HG02885 (cell line): ENCODE data around the gene ENOX1.

Source experiments
- ATAC-seq: cut with Tn5 transposase; IDR thresholded peaks from one replicate; pipeline ENCODE4 v1.9.1; 2021; ENCODE audit warnings: mild to moderate bottlenecking; ENCODE audit not compliant: unreplicated experiment, poor library complexity

Gene ENOX1

DNA sequence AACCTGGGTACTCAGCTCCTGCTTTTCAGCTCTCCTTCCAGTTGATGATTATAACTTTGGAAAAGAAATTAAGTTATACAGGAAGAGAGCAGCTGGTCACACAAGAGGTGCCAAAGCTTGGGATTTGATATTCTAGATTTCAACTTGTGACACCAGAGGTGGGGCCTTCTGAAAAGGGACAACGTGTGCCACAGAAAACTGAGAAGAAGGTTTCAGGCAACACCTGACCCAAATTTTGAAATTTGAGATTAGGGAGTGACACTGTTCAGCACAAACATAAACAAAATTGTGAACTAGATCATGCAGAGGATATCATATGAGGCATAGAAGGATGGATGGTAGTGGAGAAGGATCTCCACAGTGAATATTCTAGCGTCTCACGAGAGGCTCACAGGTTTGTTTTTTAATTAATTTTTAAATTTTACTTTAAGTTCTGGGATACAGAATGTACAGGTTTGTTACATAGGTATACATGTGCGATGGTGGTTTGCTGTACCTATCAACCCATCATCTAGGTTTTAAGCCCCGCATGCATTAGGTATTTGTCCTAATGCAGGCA is 379.7 kb downstream of the ENOX1 start:
- ATAC-seq = no peak

DNA sequence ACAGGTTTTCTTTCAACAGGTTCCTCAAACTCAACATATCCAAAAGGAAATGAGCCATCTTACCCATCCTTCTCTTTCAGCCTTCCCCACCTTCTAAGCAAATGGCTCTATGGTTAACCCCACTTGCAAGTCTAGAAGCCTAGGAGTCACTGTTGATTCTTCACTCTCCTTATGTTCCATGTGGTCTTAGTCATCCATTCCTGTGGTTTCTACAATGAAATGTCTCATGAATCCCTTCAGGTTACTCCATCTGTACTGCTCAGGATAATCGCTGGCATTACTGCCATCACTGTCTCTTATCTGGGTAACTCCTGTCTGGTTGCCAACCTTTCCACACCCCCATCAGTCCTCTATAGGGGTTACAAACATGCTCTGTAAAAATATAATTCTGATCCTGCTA is 381.3 kb downstream of the ENOX1 start:
- ATAC-seq = no peak

DNA sequence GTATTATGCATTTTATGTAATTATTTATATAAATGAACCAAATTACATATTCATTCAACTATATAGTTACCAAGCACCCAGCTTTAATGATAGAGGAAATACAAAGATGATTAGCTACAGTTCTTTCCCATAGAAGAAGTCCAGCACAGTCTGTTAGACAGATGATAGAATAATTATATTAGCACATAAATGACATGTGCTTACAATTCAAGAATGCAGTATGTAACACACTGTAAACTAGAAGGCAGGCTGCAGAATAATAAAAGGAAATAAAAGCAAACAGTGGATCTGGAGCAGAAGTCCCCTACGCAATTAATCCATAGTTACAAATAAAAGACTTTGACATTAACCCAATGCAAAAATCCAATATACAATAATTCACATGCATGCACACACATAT is 384.4 kb downstream of the ENOX1 start:
- no peak for ATAC-seq

DNA sequence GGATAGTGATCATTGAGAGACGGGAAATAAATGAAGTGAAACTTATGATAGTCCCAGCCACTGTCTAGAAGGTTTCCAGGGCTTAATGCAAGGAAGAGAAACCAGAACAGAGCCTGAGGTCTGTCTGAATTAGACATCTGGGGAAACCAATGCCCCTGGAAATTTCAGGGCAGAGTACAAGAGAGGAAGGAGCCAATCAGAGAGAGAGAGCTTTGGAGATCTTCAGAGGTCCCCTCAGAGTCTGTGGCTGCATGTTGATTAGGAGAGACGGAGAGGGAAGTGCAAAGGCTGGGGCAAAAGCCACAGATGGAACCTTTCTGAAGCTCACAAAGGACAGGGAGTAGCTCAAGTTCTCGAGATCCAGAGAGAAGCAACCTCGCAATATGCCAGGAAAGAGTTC is 385.4 kb downstream of the ENOX1 start:
- no peak for ATAC-seq

DNA sequence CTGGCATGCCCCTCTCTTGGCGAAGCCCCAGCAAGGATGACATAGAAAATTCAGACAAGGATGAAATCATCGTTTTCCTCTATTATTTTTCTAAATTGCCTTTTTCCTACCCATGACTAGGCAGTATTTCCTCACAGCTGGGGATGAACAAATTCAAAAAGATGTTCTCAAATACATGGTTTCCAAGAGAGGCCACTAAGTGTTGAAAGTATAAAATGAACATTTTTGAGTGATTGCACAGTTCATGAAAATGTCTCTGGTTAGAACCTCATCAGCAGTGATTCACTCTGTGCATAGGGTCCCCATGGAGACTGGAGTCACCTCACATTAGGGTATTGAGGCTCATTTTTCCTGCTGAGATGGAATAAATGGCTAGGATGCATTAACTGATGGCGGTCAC is 389.7 kb downstream of the ENOX1 start:
- no peak for ATAC-seq

DNA sequence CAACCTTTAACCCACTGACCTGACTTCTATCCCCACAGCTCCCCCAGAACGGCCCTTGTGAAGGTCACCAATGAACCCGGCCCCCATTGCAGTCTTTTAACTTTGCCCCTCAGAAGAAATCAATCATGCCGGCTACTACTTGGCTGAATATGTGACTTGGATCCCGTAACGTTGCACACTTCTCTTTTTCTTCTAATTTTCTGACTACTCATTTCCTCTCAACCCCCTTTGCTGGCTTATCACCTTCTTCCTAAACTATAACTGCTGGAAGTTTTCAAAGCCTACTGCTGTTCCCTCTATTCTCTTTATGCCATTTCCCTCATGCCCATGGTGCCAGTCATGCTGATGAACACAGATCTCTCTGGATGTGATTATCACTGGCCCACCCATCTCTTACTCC is 395.7 kb downstream of the ENOX1 start:
- peak; percentile 21 for ATAC-seq

DNA sequence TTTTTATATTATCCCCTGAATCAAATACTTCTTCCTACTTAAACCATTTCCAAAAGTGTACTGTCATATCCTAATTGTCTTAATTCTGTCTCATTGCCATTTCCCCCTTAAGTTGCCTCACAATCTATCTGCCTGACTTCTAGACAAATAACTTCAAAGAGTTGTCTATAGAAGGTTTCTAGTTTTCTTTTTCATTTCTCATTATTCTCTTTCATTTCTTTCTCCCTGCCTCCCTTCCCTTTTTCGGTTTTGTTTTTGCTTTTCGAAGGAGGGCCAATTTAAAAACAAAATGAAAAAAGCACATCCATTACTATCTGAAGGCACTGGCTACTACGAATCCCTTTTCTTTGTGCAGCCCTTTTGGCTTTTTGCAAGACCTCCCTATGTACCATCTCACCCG is 396.2 kb downstream of the ENOX1 start:
- peak; percentile 69 for ATAC-seq

DNA sequence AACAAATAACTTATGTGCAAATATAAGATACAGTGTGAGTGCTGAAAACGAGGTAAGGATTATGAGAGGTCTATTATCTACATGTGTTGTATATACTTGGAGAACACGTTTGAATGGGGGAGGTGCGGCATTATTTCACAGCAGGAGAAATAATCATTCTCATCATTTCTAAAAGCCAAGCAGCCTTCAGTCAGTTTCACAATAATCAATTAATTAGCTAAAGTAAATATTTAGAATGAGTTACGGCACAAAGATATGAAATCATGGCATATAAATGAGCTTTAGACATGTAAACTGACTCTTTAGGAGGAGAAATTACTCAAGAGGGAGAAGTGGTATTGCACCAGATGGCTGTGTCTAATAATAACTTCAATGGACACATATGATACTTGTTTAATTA is 396.8 kb downstream of the ENOX1 start:
- ATAC-seq = peak; percentile 14

DNA sequence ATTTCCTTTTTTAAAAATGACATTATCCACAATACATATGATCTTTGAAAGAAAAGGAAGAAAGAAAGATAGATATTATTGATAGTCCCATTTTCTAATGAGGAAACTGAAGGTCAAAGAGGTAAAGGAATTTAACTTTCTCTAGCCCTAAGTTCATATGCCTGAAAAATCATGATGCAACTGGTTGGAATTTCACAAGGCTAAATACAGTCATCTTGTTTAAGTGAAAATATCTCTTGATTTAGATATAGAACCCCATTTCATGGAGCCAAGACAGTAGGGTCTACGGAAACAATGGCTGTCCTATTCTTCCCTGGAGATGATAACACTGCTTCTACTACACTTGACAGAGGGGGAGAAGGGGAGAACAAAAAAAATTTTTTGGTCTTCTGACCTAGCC is 397.2 kb downstream of the ENOX1 start:
- no peak for ATAC-seq

DNA sequence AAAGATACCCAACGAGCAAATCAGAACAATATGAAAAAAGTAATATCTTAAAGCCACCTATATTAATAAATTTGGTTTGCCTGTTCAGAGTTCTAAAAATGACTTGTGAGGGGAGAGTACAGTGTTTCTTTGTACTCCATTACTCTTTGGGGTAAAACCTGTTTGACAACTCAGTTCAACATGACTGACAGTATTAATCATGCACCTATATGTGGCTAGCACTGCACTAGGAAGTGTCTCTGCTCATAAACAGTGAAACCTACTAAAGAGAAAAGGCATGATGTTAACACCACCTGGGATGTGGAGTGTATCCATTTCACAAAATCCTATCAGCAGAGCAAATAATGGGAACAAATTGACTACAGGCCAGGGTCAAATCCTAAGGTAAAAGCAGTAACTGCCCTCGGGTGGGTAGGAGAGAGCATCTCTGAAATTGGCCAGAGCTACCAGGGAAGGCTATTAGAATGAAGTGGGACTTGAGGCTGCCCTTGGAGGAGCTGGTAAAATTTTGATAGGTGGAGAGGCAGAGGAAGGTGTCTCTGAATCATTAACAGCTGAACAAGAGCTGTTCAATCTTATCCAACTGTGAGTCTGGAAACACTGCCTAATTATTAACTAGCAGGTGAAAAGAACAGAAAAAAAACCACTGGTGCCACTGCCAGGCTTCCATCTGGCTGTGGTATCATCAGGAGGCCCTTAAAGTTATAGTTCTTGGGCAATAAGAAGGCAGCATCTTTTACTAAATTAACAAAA is 398.3 kb downstream of the ENOX1 start:
- ATAC-seq = peak; percentile 36

DNA sequence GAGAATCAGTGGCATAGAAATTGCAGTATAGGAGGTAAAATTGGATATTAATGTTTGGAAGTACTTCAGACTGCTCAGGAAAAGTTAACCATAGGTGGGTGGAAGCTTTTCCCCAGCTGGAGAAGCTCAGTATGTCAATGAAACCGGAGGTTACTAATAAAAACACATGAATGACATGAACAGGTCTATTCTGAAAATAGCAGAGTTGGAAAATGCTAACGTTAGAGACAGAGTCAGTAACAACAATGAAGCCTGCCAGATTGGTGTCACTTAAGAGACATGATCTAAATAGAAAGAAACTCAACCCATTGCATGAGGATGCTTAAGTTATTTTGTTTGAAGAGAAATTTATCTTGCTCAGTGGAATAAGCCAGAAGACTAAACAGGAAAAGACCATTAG is 398.9 kb downstream of the ENOX1 start:
- ATAC-seq = no peak

DNA sequence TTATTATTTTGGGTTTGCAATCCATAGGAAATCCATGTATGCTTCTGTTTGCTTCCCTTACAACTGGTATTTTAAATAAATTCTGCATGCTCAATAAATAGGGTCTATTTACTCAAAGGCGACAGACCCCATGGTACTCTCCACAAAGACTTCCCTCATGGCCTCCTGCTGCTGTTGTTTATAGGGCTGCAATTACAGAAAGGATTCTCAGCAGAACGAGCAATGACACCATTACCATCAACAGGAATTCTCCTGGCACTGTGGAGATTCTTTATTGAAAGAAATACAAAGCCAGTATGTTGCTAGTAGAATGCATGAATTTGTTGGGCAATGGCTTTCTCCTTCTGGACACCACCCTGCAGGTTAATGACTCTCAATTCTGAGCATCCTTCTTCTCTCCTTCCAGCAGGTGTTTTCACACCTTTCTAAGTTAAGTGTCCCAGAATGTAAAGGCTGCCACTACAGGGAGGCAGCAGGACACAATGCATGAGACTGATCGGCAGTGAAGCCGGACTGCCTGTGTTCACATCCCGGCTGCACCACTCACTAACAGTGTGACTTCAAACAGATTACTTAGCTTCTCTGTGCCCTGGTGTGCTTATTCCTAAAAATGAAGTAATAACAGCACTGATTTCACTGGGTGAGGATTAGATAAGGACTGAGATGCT is 403.1 kb downstream of the ENOX1 start:
- no peak for ATAC-seq

DNA sequence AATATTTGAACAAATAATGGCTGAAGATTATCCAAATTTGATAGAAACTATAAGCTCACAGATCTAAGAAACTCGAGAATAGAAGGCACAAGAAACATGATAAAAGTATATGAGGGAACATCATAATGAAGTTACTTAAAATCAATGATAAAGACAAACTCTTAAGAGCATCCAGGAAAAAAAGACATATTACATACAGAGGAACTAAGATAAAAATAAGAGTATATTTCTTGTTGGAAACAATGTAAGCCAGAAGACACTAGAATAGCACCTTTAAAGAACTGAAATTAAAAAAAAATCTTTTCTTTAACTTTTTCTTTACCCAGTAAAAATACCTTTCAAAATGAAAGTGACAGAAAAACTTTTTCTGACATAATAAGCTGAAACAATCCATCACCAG is 407.0 kb downstream of the ENOX1 start:
- no peak for ATAC-seq

DNA sequence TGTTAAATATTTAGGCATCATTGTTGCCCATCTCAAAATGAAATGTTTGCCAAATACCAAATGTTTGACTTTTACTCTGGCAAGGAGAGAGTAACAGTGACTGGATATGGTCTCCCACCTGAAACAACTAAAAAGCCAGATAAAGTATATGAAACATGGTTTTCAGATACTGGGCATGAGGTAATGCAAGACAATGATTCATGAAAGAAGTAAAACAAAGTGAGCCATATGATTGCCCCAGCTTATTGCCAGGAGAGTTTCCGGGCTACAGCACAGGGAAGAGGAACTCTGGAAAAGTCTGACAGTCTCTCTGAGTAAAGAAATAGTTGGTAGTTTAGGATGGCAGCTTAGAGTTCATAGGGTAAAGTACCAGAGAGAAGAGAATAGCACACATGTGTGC is 408.8 kb downstream of the ENOX1 start:
- ATAC-seq = no peak

DNA sequence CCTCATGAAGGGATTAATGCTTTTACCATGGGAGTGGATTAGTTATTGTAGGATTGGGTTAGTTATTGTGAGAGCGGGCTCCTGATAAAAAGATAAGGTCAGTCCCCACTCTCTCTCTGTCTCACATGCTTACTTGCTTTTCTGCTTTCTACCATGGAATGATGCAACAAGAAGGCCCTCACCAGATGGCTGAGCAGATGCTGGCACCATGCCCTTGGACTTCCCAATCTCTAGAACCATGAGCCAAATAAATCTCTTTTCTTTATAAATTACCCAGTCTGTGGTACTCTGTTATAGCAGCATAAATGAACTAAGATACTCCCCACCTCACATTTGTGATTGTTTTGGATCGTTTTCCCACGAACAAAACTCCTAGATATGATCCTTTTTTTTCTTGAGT is 409.6 kb downstream of the ENOX1 start:
- ATAC-seq = no peak

DNA sequence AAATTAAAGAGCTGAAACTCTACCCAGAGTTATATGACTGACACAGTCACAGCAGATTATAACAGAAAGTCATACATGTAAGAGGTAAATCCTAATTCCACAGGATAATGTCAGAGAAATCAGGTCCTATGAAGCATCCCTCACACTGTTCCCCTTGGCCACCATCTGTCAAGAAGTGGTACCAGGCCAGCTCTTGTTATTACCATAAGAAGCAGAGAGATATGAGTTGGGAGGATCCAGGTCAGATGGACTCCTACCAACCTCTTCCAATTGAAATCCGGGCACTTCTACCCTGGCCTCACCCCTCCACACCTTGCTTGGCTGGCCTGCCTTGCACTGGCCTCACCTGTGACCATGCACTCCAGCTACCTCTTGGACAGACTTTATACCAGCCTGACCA is 410.2 kb downstream of the ENOX1 start:
- ATAC-seq = no peak

DNA sequence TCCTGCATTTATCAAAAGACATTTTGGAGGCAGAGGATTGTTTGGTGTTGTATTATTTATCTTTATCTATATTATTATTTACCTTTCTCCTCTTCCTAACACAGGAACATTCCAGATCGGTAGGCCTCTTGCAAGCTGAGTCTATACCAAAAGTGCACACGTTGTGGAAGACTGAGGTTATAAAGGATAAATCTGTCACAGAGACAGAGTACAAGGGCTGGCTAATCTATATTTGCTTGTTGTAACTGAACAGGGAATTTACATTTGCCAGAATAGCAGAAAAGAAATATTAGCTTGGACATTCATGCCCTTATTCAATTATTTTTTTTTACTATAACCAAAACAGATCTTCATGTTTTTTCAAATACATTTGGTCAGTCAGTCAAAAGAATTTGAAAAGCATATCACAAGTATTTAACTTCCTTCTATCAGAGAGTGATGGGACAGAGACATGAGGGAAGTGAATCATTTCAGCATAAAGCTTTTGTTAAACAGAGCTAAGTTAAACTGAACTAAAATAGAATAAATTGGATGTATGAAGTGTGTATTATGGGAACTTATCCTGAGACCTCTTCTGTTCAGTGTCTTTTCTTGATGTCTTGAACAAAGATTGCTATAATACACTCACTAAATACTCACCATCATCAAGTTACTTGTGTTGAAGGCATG is 410.8 kb downstream of the ENOX1 start:
- no peak for ATAC-seq

DNA sequence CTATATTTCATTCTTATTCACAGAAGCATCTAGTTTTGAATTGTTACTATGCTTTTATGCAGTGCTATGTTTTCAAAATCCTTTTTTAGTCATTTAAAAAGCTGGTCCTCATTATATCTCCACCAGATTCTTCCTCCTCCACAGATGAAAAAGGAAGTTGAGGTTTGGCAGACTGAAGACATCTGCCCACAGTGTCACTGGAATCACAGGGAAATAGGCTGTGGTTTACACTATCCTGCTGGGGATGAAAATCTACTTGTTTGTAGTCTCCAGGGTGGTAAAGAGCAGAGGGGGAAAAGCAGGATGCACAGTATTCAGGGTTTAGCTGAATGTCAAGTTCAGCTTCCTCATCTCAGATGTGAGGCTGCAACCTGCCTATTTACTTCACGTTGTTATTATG is 412.2 kb downstream of the ENOX1 start:
- ATAC-seq = no peak

DNA sequence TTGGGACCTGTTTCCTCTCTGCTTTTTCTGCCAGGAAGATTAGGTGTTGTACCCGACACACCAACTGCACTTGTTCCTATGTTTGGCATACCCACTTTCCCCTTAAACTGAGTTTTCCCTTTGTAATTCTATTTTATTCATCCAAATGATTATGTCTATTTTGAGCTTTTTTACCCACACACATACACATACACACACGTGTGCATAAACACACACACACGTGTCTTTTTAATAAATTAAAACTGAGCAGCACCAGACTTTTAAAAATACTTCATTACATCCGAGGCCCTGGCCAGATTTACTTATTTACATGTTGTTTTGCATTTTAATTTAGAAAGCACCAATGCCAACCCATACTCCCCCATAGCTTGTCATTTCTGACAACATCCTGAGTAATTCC is 413.4 kb downstream of the ENOX1 start:
- ATAC-seq = no peak

DNA sequence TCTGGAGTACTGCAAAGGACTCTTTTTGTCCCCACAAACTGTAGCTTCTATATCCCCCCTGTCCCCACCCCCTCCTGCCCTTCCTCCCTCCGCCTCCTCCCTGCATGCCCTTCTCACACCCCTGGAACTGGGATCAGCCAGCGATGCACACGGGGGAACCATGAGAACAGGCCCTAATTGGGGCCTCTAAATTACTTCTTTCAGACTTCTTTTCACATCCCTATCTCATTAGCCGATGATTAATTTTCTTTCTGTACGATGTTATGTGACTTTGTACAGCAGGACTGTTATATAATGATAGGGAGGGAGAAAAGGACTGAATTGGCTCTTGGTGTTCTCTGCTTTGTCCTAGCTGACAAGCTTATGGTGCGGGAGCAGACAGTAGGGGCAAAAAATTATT is 415.9 kb downstream of the ENOX1 start:
- no peak for ATAC-seq

DNA sequence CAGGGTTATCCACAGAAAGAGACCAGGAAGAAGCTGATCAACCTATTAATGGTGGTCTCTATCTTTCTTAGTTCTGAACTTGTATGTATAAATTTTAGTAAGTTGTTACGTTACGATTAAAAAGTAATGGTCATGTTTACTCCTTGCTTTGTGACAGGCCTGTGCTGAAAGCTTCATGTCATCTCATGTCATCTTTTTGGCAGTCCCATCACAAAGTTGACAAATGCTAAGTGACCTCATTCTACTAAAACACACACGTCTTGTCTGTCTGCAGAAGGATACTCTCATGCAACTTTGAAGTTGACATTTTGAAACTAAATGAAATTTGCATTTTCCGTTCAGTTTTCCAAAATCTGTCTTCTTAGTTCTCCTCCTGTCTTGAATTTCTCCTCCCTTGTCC is 417.5 kb downstream of the ENOX1 start:
- no peak for ATAC-seq
